Heart left ventricle (tissue), 16 donors: ENCODE data around the gene ATP7B. TPM values are rescaled to one million over a fixed set of nuclear protein-coding genes. Genes with fewer than 3 reads are reported as not detected.

Experiments used
- ATAC-seq, 4 donors: fragments of 200-7000 bp; cut with Tn5 transposase; one replicate each; pipeline ENCODE4 v1.9.1; 2020 to 2022; ENCODE audit warnings: moderate library complexity in 4 of 4, mild to moderate bottlenecking in 3 of 4, moderate number of reproducible peaks in 1 of 4
- DNase-seq, 5 donors: peaks; one replicate each; pipeline ENCODE4 v3.0.0-alpha.2; 2020
- H3K27ac ChIP-seq, 12 donors: fragments of 200-600 bp; sonication (generic) in 4 of 12; one replicate each; pipeline versions ENCODE4 v1.5.0 to v1.8.0; 2016 to 2022; ENCODE audit warnings: mild to moderate bottlenecking in 2 of 12
- H3K27me3 ChIP-seq, 9 donors: fragments of 200-600 bp; sonication (generic) in 2 of 9; one replicate each; pipeline versions ENCODE4 v1.5.1 to v1.8.0; 2016 to 2022; ENCODE audit warnings: mild to moderate bottlenecking in 3 of 9
- H3K36me3 ChIP-seq, 9 donors: fragments of 200-600 bp; sonication (generic) in 2 of 9; one replicate each; pipeline versions ENCODE4 v1.5.0 to v1.8.0; 2018 to 2022; ENCODE audit warnings: mild to moderate bottlenecking in 2 of 9
- H3K4me1 ChIP-seq, 12 donors: fragments of 200-600 bp; sonication (generic) in 4 of 12; one replicate each; pipeline versions ENCODE4 v1.5.0 to v1.8.0; 2016 to 2022; ENCODE audit warnings: mild to moderate bottlenecking in 3 of 12
- H3K4me3 ChIP-seq, 12 donors: fragments of 200-600 bp; sonication (generic) in 4 of 12; one replicate each; pipeline versions ENCODE4 v1.5.0 to v1.8.0; 2017 to 2022; ENCODE audit warnings: mild to moderate bottlenecking in 9 of 12, moderate library complexity in 4 of 12
- H3K9me3 ChIP-seq, 12 donors: fragments of 200-600 bp; sonication (generic) in 4 of 12; one replicate each; pipeline versions ENCODE4 v1.5.0 to v1.8.0; 2016 to 2022; ENCODE audit warnings: mild to moderate bottlenecking in 1 of 12
- CTCF ChIP-seq, 12 donors: fragments of 200-600 bp; sonication (generic) in 4 of 12; IDR thresholded peaks; one replicate each; pipeline versions ENCODE4 v1.5.0 to v1.8.0; 2018 to 2022; ENCODE audit warnings: antibody characterized with exemption in 12 of 12, mild to moderate bottlenecking in 5 of 12
- POLR2A ChIP-seq, 2 donors: fragments of 450-650 bp; IDR thresholded peaks; one replicate each; pipeline ENCODE4 v1.6.1; 2017; ENCODE audit warnings: antibody characterized with exemption in 2 of 2, mild to moderate bottlenecking in 2 of 2, moderate library complexity in 2 of 2
- WGBS, 4 donors: extraction: QIAGEN DNeasy Blood & Tissue Kit in 2 of 4; methylation state at CpG; one replicate each; pipeline versions ENCODE4 v1.1.5 to v1.1.7; 2013 to 2018; 5-methylcytosine and 5-hydroxymethylcytosine counted together
- intact Hi-C, 10 donors: fragments of 100-400 bp; cut with DNase I; formaldehyde crosslinking; loops; one replicate each; pipeline versions ENCODE4 v1.11.1 to v1.14.2; 2022
- polyA plus RNA-seq, 2 donors: library from polyadenylated mRNA; stranded (reverse); fragments of 200-250 nt; gene quantifications; one replicate each; pipeline ENCODE4 v1.2.3, GENCODE V29; 2013
- total RNA-seq, 9 donors: library from RNA; depleted of rRNA in 2 of 9; stranded (reverse); fragments of >200 nt in 2 of 9; fragmentation: NEBNext Ultra II Directional in 3 of 9; extraction: Animal tissue kit (Norgen Biotek cat#: 25700) in 3 of 9; gene quantifications; one replicate each; pipeline versions ENCODE4 v1.1.0 to v1.2.4, GENCODE V29; 2016 to 2023
- donor health status: ischemic (EF 13 %, LVEDD 7.1; RV severe dilation, severe dysfunction).
- donor health status: healthy with polysubstance abuse.
- donor health status: DM: no; HTN: yes; CAD: no.
- donor health status: DM: no; HTN: no; CAD: no.
- donor health status: ischemic (EF 25% LVEDD 6.9; RV normal size, moderate dysfunction).
- donor health status: ischemic (EF 25% LVEDD 5.7; RV mildly dilated, moderate dysfunction).
- donor health status: healthy.
- donor health status: DM: yes; HTN: yes; CAD: no.
- donor health status: ischemic (EF 35%, LVEDD 5.7; RV mildly dilated, moderate dysfunction).
- donor health status: nonischemic (EF 11% LVEDD 7.7; RV severe dilation, severe dysfunction).
- donor health status: DM: yes; HTN: yes; CAD: no.
- donor health status: PGD.
- donor health status: ischemic (EF 29% LVEDD 5.4; RV normal size, mild dysfunction).
- donor health status: nonischemic (EF 23%, LVEDD 6.1; RV moderate dilation, normal function).

ATP7B gene
- total and polyA plus RNA-seq, 11 donors: 2.7 to 11.4 (median 4.3) TPM

DNA sequence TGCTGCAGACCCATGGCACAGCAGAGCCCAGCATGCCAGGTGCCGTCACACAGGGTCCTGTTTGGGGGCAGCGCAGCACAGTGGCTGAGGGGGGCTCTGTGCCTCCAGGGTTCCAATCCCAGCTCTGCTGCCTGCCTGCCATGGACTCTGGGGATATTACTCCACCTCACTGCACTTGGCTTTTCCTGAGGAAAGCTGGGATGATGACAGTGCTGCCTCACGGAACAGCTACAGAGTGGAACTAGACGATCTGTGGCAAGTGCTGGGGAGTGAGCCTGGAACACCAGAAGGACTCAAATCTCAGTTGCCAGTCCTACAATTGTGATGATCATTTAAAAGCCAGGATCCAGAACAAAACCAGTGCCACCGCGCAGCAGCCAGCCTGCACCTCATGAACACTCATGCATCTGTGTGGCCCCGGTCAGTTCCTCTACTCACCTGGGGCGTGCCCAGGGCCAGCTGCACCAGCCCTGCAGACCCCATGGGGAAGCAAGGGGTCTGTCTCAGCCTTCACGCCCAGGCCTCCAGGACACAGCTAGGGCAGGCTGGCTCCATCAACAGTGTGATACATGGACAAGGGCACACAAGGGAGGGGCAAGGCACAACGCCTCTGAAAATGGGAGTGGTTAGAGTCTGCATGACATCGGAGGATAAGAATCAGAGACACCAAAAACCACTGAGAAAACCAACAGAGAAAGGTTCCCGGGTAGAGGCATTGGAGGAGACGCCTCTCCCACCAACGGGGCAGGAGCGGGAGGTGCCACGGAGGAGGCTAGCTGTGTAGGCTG is 55.2 kb downstream of the ATP7B start:
- Histone ChIP-seq H3K4me1 (peaks cover 0 to 6% (median 0%) of the 10 kb centered on the region in 12 donors), H3K9me3 (no peaks in the 10 kb centered on the region), H3K36me3 (peaks cover 0 to 35% (median 3%) of the 10 kb centered on the region in 9 donors), H3K4me3 (no peak overlapping the region), H3K27ac (no peak overlapping the region), H3K27me3 (no peaks in the 10 kb centered on the region)
- DNase-seq (no peak), ATAC-seq (no peak)
- intact Hi-C loops: no loop called here
- TF ChIP-seq CTCF (IDR thresholded peaks at IDR 0.05) (no peak), POLR2A (IDR thresholded peaks at IDR 0.05) (no peak)
- 87 to 92% (median 90%) methylated on average over 15 to 16 of the region's 16 CpGs for WGBS, 4 donors

DNA sequence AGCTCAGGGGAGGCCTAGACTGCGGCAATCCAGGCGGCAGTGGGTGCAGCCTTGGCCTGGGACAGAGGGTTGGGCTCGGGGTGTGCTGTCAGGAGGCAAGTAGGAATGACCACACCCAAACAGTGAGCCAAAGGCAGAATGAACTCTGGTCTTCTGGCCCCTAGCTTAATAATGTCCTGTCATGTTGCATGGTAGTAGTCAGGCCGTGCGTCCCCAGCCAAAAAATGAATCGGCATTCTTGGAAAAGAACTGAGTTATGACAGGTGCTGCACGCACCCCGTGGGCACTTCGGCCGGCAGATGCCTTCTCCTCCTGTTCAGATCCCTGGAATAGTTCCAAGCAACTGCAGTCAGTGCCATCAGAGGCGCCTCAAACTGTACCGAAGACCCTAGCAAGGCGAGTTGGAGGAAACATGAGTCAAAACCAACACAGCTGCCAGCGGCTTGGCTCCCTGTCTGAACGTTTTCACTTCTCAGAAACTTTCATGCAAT is 55.9 kb downstream of the ATP7B start:
- DNase-seq: no peak
- no peak overlapping the region for H3K4me3 ChIP-seq
- TF ChIP-seq CTCF (IDR thresholded peaks at IDR 0.05) (no peak), POLR2A (IDR thresholded peaks at IDR 0.05) (no peak)
- H3K36me3 ChIP-seq: peaks cover 0 to 36% (median 3%) of the 10 kb centered on the region in 9 donors
- no peak overlapping the region for H3K27ac ChIP-seq
- peak in 1 of 4 donors; percentile 38 for ATAC-seq
- intact Hi-C loops: no loop called here
- peaks cover 0 to 6% (median 0%) of the 10 kb centered on the region in 12 donors for H3K4me1 ChIP-seq
- no peaks in the 10 kb centered on the region for H3K27me3 ChIP-seq
- WGBS, 4 donors: 64 to 74% (median 72%) methylated on average over 15 of the region's 15 CpGs
- H3K9me3 ChIP-seq: peaks cover 0 to 7% (median 0%) of the 10 kb centered on the region in 12 donors

GRCh38 chr13:51953347-51954195 is 57.7 kb downstream of the ATP7B start:
- no peak for ATAC-seq
- H3K9me3 ChIP-seq: peaks cover 0 to 9% (median 0%) of the 10 kb centered on the region in 12 donors
- TF ChIP-seq CTCF (IDR thresholded peaks at IDR 0.05): no peak
- no peak for TF ChIP-seq POLR2A (IDR thresholded peaks at IDR 0.05)
- peaks cover 0 to 6% (median 0%) of the 10 kb centered on the region in 12 donors for H3K4me1 ChIP-seq
- intact Hi-C loops: loop anchor here in 1 of 10 donors (5.0 kb wide), 1 partner anchor 44 kb away; no protein-coding TSS in a partner anchor
- DNase-seq: no peak
- H3K27ac ChIP-seq: no peak overlapping the region
- 91 to 96% (median 94%) methylated on average over 3 of the region's 3 CpGs for WGBS, 4 donors
- no peak overlapping the region for H3K4me3 ChIP-seq
- no peaks in the 10 kb centered on the region for H3K27me3 ChIP-seq
- H3K36me3 ChIP-seq: peaks cover 0 to 43% (median 11%) of the 10 kb centered on the region in 9 donors
